ENCODE data around the gene HMX1.
A peak's percentile ranks its signal among the peaks of the same experiment; 100 is the strongest.

HMX1 gene

DNA sequence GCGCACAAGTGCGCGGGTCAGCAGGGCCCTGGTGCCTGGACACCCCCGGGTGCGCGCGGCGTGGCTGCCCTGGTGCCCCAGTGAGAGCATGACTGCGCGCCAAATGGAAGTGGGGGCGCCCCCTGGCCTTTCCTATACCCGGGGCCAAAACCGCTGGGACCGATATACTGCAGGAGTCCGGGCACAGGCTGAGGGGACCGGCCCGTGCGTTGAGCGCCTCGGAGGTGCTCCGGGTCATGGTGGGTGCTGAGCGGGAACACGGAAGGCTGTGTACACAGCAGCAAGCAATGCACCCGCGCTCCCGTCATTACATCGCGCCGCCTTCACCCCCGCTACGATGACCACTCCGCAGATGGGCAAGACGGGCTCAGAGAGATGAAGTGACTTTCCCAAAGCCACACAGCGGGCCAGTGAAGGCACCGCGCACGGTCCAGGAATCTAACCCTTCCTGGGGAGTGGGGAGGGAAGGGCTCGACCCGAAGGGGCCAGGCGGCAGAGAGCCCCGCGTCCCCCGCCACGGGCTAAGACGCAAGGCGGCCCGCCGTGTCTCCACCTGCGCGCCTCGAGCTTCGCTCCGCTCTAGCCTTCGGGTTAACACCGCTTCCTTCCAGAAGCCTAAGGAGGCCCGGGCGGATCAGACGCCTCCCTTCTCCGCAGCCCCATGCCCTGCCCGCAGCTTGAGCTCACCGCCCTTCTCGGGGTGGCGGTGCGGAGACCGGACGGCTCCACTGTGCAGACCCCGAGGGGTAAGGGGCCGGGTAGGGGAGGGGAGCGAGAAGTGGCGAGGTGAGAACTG is 11.3 kb downstream of the HMX1 start:
- no peak overlapping the region for H3K4me3 ChIP-seq (ENCODE audit: low read length in 2 of 2)
- no peak overlapping the region for H3K9ac ChIP-seq (ENCODE audit: low read length in 2 of 2)
- H3K36me3 ChIP-seq (ENCODE audit: control insufficient read depth in 2 of 2, insufficient read depth in 2 of 2, low read length in 2 of 2) = no peaks in the 10 kb centered on the region
- peaks cover 53 to 89% of the 10 kb centered on the region in 2 donors for H3K27me3 ChIP-seq (ENCODE audit: control insufficient read depth in 1 of 2, insufficient read depth in 2 of 2, low read length in 2 of 2)
- no peaks in the 10 kb centered on the region for H3K9me3 ChIP-seq (ENCODE audit: control insufficient read depth in 2 of 2, low read length in 2 of 2)
- peaks cover 17% of the 10 kb centered on the region for H3K4me1 ChIP-seq (ENCODE audit: control insufficient read depth, insufficient read depth, low read length)
- H3K27ac ChIP-seq (ENCODE audit: low read length) = no peak overlapping the region

DNA sequence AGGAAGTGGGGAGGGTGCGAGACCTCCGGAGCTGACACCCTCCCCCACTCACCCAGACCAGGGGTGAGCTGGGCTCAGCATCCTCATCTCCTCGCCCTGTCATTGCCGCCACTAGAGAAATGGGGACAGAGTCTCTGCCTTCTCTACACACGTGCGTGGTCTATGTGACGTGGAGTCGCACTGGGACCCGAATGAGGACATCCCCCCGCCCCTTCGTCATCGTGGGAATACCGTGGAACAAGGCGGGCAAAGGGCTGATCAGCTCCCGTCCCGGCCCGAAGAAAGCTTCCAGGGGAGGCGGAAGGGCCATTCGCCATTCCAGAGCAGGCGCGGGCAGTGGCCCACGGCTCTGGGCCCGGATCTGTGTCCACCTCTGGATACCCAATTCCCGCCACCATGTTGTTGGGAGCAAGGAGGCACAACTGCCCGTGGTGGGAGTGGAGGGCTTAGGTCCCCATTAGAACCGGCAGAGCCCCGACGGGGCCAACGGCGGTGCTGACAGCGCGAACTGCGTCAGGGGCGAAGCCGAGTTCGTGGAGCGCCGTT is 12.0 kb downstream of the HMX1 start:
- no peak overlapping the region for H3K27ac ChIP-seq (ENCODE audit: low read length)
- H3K4me3 ChIP-seq (ENCODE audit: low read length in 2 of 2) = no peak overlapping the region
- no peaks in the 10 kb centered on the region for H3K9me3 ChIP-seq (ENCODE audit: control insufficient read depth in 2 of 2, low read length in 2 of 2)
- H3K36me3 ChIP-seq (ENCODE audit: control insufficient read depth in 2 of 2, insufficient read depth in 2 of 2, low read length in 2 of 2) = no peaks in the 10 kb centered on the region
- H3K4me1 ChIP-seq (ENCODE audit: control insufficient read depth, insufficient read depth, low read length) = peaks cover 17% of the 10 kb centered on the region
- no peak overlapping the region for H3K9ac ChIP-seq (ENCODE audit: low read length in 2 of 2)
- peaks cover 54 to 87% of the 10 kb centered on the region in 2 donors for H3K27me3 ChIP-seq (ENCODE audit: control insufficient read depth in 1 of 2, insufficient read depth in 2 of 2, low read length in 2 of 2)

DNA sequence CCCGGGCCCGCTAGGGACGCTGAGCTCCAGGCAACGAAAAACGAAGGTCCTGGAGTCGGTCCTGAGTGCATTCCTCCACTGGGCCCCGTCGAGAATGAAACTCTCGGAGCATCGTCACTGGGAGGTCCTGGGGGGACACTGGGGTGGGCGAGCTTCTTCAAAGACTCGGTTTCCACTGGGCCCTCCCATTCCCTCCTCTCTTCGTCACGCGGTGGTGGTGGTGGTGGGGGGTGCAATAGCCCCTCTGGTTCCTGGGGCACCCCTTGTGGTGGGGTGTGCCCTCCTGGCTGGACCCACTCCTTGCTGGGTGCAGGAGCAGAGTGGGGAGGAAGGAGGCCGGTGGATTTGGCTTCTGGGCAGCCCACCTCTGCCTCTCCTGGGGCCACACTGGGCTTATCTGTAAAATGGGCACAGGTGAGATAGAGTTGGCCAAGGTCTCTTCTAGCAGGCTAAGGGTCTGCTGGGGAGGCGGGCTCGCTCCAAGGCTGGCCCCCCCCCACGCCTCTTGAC is 12.9 kb downstream of the HMX1 start:
- no peak overlapping the region for H3K4me3 ChIP-seq (ENCODE audit: low read length in 2 of 2)
- H3K27me3 ChIP-seq (ENCODE audit: control insufficient read depth in 1 of 2, insufficient read depth in 2 of 2, low read length in 2 of 2) = peaks cover 50 to 80% of the 10 kb centered on the region in 2 donors
- no peak overlapping the region for H3K27ac ChIP-seq (ENCODE audit: low read length)
- H3K9me3 ChIP-seq (ENCODE audit: control insufficient read depth in 2 of 2, low read length in 2 of 2) = no peaks in the 10 kb centered on the region
- no peak overlapping the region for H3K9ac ChIP-seq (ENCODE audit: low read length in 2 of 2)
- H3K36me3 ChIP-seq (ENCODE audit: control insufficient read depth in 2 of 2, insufficient read depth in 2 of 2, low read length in 2 of 2) = no peaks in the 10 kb centered on the region
- peaks cover 17% of the 10 kb centered on the region for H3K4me1 ChIP-seq (ENCODE audit: control insufficient read depth, insufficient read depth, low read length)

DNA sequence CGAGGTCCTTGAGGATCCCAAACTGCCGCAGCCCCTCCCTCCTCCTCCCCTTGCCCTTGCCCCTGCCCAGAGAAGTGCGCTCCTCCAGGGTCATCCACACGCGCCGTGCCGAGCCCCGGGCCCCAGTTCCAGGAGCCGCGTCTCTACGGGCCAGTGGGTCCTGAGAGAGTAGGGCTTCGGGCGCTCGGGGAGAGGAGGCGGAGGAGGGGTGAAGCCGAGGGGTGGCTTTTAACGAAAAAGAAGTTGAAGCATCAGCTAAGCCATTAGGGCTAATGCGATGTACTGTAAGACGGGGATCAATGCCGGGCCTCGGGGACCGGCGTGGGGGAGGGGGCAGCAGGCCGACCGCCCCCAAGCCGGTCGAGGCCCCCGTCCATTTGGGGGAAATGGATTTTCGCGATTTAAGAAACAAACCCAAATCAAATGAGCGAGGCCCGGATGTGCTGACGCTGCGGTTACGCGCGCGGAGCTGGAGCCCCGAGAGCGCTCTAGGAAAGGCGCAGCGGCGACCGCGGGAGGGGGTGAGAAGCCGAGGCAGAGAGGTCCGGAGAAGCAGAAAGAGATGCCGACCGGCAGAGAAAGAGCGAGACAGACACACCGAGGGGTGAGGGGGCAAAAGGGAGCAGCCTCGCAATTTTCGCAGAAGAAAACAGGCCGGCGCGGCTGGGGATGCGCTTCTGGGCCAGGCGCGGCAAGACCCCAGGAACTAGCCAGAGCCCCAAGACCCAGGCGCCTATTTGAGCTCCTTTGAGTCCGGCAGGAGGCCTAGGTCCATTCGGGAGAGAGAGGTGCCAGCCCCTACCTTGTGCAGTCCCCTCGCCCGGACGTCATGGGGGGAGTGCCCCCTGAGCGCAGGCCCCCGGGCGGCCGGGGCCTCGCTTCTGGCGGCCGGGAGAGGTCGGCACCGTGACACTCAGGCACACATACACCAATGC is 13.6 kb downstream of the HMX1 start:
- H3K27ac ChIP-seq (ENCODE audit: low read length) = no peak overlapping the region
- H3K4me1 ChIP-seq (ENCODE audit: control insufficient read depth, insufficient read depth, low read length) = peaks cover 15% of the 10 kb centered on the region
- H3K4me3 ChIP-seq (ENCODE audit: low read length in 2 of 2) = peak overlapping the region in 1 of 2 donors; percentile 3
- no peaks in the 10 kb centered on the region for H3K9me3 ChIP-seq (ENCODE audit: control insufficient read depth in 2 of 2, low read length in 2 of 2)
- peaks cover 46 to 75% of the 10 kb centered on the region in 2 donors for H3K27me3 ChIP-seq (ENCODE audit: control insufficient read depth in 1 of 2, insufficient read depth in 2 of 2, low read length in 2 of 2)
- H3K36me3 ChIP-seq (ENCODE audit: control insufficient read depth in 2 of 2, insufficient read depth in 2 of 2, low read length in 2 of 2) = no peaks in the 10 kb centered on the region
- H3K9ac ChIP-seq (ENCODE audit: low read length in 2 of 2) = no peak overlapping the region

DNA sequence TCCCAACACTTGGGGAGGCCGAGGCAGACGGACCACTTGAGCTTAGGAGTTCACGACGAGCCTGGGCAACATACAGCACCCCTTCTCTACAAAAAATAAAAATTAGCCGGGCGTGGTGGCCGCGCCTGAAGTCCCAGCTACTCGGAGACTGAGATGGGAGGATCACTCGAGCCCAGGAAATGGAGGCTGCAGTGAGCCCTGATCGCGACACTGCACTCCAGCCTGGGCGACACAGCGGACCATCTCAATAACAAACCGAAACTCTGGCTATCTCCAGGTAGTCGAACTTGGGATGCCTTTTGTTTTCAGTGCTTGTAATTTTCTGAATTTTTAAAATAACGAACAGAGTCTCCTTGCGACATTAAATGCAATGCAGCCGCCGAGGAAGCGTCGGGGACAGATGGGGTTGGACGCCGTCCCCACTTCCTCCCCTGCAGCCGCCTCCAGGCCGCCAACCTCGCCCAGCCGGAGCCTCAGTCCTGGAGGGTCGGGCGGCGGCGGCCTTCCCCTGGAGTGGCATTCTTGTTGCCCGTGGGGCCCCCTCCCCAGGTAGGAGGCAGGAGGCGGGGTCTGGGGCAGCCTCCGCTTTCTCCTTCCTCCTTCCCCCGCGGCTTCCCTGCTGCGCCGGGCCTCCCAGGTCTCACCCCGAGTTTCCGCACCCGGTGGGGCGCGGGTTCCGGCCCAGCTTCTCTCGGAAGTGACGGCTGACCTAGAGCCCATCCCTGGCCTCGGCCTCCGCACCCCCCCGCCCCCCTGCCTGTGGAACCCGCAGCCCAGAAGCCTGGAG is 14.6 kb downstream of the HMX1 start:
- Histone ChIP-seq H3K4me1 (ENCODE audit: control insufficient read depth, insufficient read depth, low read length) (peaks cover 15% of the 10 kb centered on the region), H3K27me3 (ENCODE audit: control insufficient read depth in 1 of 2, insufficient read depth in 2 of 2, low read length in 2 of 2) (peaks cover 54 to 72% of the 10 kb centered on the region in 2 donors), H3K36me3 (ENCODE audit: control insufficient read depth in 2 of 2, insufficient read depth in 2 of 2, low read length in 2 of 2) (no peaks in the 10 kb centered on the region), H3K27ac (ENCODE audit: low read length) (no peak overlapping the region), H3K9ac (ENCODE audit: low read length in 2 of 2) (no peak overlapping the region), H3K9me3 (ENCODE audit: control insufficient read depth in 2 of 2, low read length in 2 of 2) (peaks cover 2 to 3% of the 10 kb centered on the region in 2 donors), H3K4me3 (ENCODE audit: low read length in 2 of 2) (peak overlapping the region; percentile 22 to 25)

DNA sequence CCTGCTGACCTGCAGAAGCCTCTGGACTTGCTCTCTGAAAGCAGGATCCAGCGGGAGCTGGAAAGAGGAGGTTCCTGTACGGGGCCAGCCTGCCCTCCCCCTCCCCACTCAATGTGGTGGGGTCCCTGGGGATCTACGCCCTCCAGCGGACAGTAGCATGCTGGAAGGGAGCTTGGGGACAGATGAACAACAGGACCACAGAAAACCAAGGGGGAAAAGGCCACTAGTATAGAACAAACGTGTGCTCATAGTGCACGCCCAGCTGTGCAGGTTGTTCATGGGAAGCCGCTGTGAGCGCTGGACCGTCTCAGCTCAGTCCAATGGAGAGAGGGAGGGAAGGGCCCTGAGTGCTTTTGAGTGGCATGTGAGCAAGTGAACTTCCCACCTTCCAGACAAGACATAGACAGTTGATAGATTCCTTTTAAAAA is 15.8 kb downstream of the HMX1 start:
- Histone ChIP-seq H3K9me3 (ENCODE audit: control insufficient read depth in 2 of 2, low read length in 2 of 2) (peaks cover 2 to 3% of the 10 kb centered on the region in 2 donors), H3K4me1 (ENCODE audit: control insufficient read depth, insufficient read depth, low read length) (peaks cover 12% of the 10 kb centered on the region), H3K27ac (ENCODE audit: low read length) (no peak overlapping the region), H3K9ac (ENCODE audit: low read length in 2 of 2) (no peak overlapping the region), H3K4me3 (ENCODE audit: low read length in 2 of 2) (no peak overlapping the region), H3K36me3 (ENCODE audit: control insufficient read depth in 2 of 2, insufficient read depth in 2 of 2, low read length in 2 of 2) (no peaks in the 10 kb centered on the region), H3K27me3 (ENCODE audit: control insufficient read depth in 1 of 2, insufficient read depth in 2 of 2, low read length in 2 of 2) (peaks cover 50 to 62% of the 10 kb centered on the region in 2 donors)

DNA sequence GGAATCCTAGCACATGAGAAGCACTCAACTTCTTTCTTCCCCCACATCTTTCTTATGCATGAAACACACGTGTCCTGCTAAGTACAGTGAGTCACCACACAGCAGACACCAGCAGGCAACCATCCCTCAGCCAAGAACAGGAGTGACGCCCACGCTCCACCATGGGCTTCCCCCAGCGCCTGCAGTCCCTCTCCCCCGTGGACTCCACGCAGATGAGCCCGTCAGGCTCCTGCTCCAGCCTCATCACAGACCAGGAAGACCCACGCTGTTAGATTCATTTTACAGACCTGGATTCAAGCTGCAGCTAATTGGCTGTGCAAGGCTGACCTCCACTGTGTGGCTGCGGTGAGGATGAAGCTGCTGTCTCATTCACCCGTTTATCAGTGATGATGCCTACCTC is 16.7 kb downstream of the HMX1 start:
- Histone ChIP-seq H3K36me3 (ENCODE audit: control insufficient read depth in 2 of 2, insufficient read depth in 2 of 2, low read length in 2 of 2) (no peaks in the 10 kb centered on the region), H3K9me3 (ENCODE audit: control insufficient read depth in 2 of 2, low read length in 2 of 2) (peaks cover 2 to 3% of the 10 kb centered on the region in 2 donors), H3K27me3 (ENCODE audit: control insufficient read depth in 1 of 2, insufficient read depth in 2 of 2, low read length in 2 of 2) (peaks cover 54 to 57% of the 10 kb centered on the region in 2 donors), H3K9ac (ENCODE audit: low read length in 2 of 2) (no peak overlapping the region), H3K4me3 (ENCODE audit: low read length in 2 of 2) (no peak overlapping the region), H3K4me1 (ENCODE audit: control insufficient read depth, insufficient read depth, low read length) (peaks cover 12% of the 10 kb centered on the region), H3K27ac (ENCODE audit: low read length) (no peak overlapping the region)

DNA sequence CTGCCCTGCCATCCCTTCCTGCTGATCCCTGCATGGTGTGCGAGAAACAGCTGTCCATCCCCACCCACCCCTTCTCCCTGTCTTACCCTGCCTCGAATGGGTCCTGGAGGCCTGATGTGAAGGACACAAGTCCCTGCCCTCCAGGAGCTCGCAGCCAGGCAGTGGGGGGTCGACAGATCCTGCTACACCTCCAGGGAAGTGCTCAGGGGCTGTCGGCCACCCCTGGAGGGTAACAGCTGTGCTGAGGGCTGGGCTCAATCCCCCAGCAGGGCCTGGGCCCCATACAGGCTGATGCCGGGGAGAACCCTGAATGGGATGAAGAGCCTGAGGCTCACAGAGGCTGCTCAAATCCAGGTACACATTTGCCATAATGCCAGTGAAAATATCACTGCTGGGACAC is 17.6 kb downstream of the HMX1 start:
- Histone ChIP-seq H3K36me3 (ENCODE audit: control insufficient read depth in 2 of 2, insufficient read depth in 2 of 2, low read length in 2 of 2) (no peaks in the 10 kb centered on the region), H3K4me1 (ENCODE audit: control insufficient read depth, insufficient read depth, low read length) (peaks cover 12% of the 10 kb centered on the region), H3K9me3 (ENCODE audit: control insufficient read depth in 2 of 2, low read length in 2 of 2) (peaks cover 2 to 3% of the 10 kb centered on the region in 2 donors), H3K9ac (ENCODE audit: low read length in 2 of 2) (no peak overlapping the region), H3K27me3 (ENCODE audit: control insufficient read depth in 1 of 2, insufficient read depth in 2 of 2, low read length in 2 of 2) (peaks cover 49 to 54% of the 10 kb centered on the region in 2 donors), H3K27ac (ENCODE audit: low read length) (no peak overlapping the region), H3K4me3 (ENCODE audit: low read length in 2 of 2) (no peak overlapping the region)

DNA sequence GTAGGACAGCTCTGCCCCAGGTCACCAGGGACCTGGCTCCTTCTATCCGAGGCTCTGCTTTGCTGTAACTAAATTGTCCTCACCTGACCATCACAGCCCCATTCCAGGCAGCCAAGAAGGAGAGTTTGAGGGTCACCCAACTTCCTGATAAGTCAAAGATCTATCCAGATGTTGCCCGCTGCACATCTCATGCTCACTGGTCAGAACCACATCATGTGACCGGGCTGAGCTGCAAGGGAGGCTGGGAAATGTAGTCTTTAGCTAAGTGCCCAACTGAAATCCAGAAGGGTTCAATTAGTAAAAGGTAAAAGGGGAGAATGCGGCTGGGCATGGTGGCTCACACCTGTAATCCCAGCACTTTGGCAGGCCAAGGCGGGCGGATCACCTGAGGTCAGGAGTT is 18.4 kb downstream of the HMX1 start:
- H3K4me3 ChIP-seq (ENCODE audit: low read length in 2 of 2) = no peak overlapping the region
- H3K27me3 ChIP-seq (ENCODE audit: control insufficient read depth in 1 of 2, insufficient read depth in 2 of 2, low read length in 2 of 2) = peaks cover 48 to 54% of the 10 kb centered on the region in 2 donors
- H3K9ac ChIP-seq (ENCODE audit: low read length in 2 of 2) = no peak overlapping the region
- H3K4me1 ChIP-seq (ENCODE audit: control insufficient read depth, insufficient read depth, low read length) = peaks cover 9% of the 10 kb centered on the region
- H3K36me3 ChIP-seq (ENCODE audit: control insufficient read depth in 2 of 2, insufficient read depth in 2 of 2, low read length in 2 of 2) = no peaks in the 10 kb centered on the region
- H3K9me3 ChIP-seq (ENCODE audit: control insufficient read depth in 2 of 2, low read length in 2 of 2) = peaks cover 2 to 3% of the 10 kb centered on the region in 2 donors
- H3K27ac ChIP-seq (ENCODE audit: low read length) = no peak overlapping the region
